A673 (cell line): ENCODE results near the gene MICAL3. TPM values are rescaled to one million over a fixed set of nuclear protein-coding genes. Genes with fewer than 3 reads are reported as not detected.
"Not testable (repeated sequence)": the region's sequence is repeated elsewhere in the genome, so short reads cannot be mapped to it uniquely, and the experiment has no call there.

ENCODE experiments used
- BruUV-seq: library from RNA; stranded (reverse); fragments of 400-500 nt; replicated peaks from 2 replicates; lab custom pipeline; 2021; lab: Mats Ljungman, UMichigan
- CTCF ChIA-PET: fragments of 300-600 bp; sonication (Branson Sonifier 250); formaldehyde crosslinking; loops from one replicate; lab custom pipeline; 2022; ENCODE audit warnings: antibody characterized with exemption; lab: Charles Lee
- POLR2A ChIA-PET: fragments of 300-600 bp; sonication (Branson Sonifier 250); formaldehyde crosslinking; loops from one replicate; lab custom pipeline; 2022; ENCODE audit warnings: antibody characterized with exemption; ENCODE audit not compliant: low non-redundant PET; lab: Charles Lee
- DNase-seq: peaks from one replicate; pipeline ENCODE4 v3.0.0-alpha.2; 2015; ENCODE audit warnings: low spot score
- H3K27ac ChIP-seq: fragments of 200-600 bp; sonication (generic); 2 replicates; pipeline ENCODE4 v1.5.1; 2016; ENCODE audit warnings: mixed run types, low read depth, mild to moderate bottlenecking, mixed read lengths, antibody characterized with exemption, low read length; ENCODE audit not compliant: poor library complexity, severe bottlenecking
- H3K27me3 ChIP-seq: fragments of 200-600 bp; sonication (generic); replicated peaks from 2 replicates; pipeline ENCODE4 v1.6.1; 2017; ENCODE audit warnings: mixed run types, low read depth, mild to moderate bottlenecking, mixed read lengths, antibody characterized with exemption, low read length; ENCODE audit not compliant: insufficient read depth, poor library complexity
- H3K36me3 ChIP-seq: fragments of 200-600 bp; sonication (generic); 2 replicates; pipeline ENCODE4 v1.6.1; 2016; ENCODE audit warnings: mixed run types, mild to moderate bottlenecking, mixed read lengths, antibody characterized with exemption, low read length; ENCODE audit not compliant: insufficient read depth, poor library complexity, severe bottlenecking
- H3K4me1 ChIP-seq: fragments of 200-600 bp; sonication (generic); 2 replicates; pipeline ENCODE4 v1.6.1; 2017; ENCODE audit warnings: mixed run types, mild to moderate bottlenecking, mixed read lengths, antibody characterized with exemption, low read length; ENCODE audit not compliant: insufficient read depth, poor library complexity, severe bottlenecking
- H3K4me3 ChIP-seq: fragments of 200-600 bp; sonication (generic); 2 replicates; pipeline ENCODE4 v1.5.1; 2016; ENCODE audit warnings: low read depth, mixed run types, mild to moderate bottlenecking, mixed read lengths, low read length; ENCODE audit not compliant: poor library complexity, severe bottlenecking
- H3K9me3 ChIP-seq: fragments of 200-600 bp; sonication (generic); 2 replicates; pipeline ENCODE4 v1.6.1; 2016; ENCODE audit warnings: mixed run types, low read depth, mild to moderate bottlenecking, mixed read lengths, antibody characterized with exemption, low read length; ENCODE audit not compliant: poor library complexity, severe bottlenecking
- CTCF ChIP-seq: fragments of 300-800, 200-600 bp; sonication (generic); conservative IDR thresholded peaks from 2 replicates; pipeline ENCODE4 v1.5.1; 2017; ENCODE audit warnings: low read depth, mild to moderate bottlenecking, antibody characterized with exemption, low read length, moderate library complexity, mixed read lengths
- EZH2 ChIP-seq: fragments of 200-600 bp; sonication (generic); IDR thresholded peaks from 2 replicates; pipeline ENCODE4 v1.6.1; 2017; ENCODE audit warnings: borderline replicate concordance, low read depth, mild to moderate bottlenecking, mixed read lengths, antibody characterized with exemption, low read length; ENCODE audit not compliant: poor library complexity, severe bottlenecking
- intact Hi-C: fragments of 100-400 bp; cut with micrococcal nuclease; formaldehyde crosslinking; loops from one replicate; pipeline ENCODE4 v1.10.0; 2022; ENCODE audit not compliant: unreplicated experiment
- total RNA-seq: library from RNA; stranded (reverse); gene quantifications from 2 replicates; pipeline ENCODE4 v1.2.3, GENCODE V29; 2021

The MICAL3 gene
- total RNA-seq, 1 experiment from 2014 or later = 63.6 TPM

- no peak for DNase-seq
- BruUV-seq = no TSS peak
- POLR2A ChIA-PET = no interaction called here
- Histone ChIP-seq H3K27me3 (no peaks in the 10 kb centered on the region), H3K4me3 (no peak overlapping the region), H3K36me3 (no peaks in the 10 kb centered on the region), H3K4me1 (no peaks in the 10 kb centered on the region), H3K27ac (no peak overlapping the region), H3K9me3 (no peaks in the 10 kb centered on the region)
- CTCF ChIA-PET = no interaction called here
- TF ChIP-seq EZH2 (no peak), CTCF (no peak)
- intact Hi-C loops = no loop called here
Measured at GRCh38 chr22:18042685-18043084, 18.3 kb upstream of the MICAL3 start.

GRCh38 chr22:18040898-18041297, 16.5 kb upstream of the MICAL3 start:
- POLR2A ChIA-PET, H3K4me3 ChIP-seq, intact Hi-C loops, H3K27me3 ChIP-seq, CTCF ChIA-PET, BruUV-seq, H3K27ac ChIP-seq, H3K4me1 ChIP-seq, DNase-seq, H3K36me3 ChIP-seq, H3K9me3 ChIP-seq: not testable (repeated sequence)

- no peaks in the 10 kb centered on the region for H3K4me1 ChIP-seq
- intact Hi-C loops = no loop called here
- no peak overlapping the region for H3K27ac ChIP-seq
- no peak for TF ChIP-seq EZH2
- TF ChIP-seq CTCF = no peak
- H3K36me3 ChIP-seq = no peaks in the 10 kb centered on the region
- ChIA-PET CTCF (no interaction called here), POLR2A (no interaction called here)
- no peaks in the 10 kb centered on the region for H3K27me3 ChIP-seq
- H3K9me3 ChIP-seq = no peaks in the 10 kb centered on the region
- no peak for DNase-seq
- H3K4me3 ChIP-seq = no peak overlapping the region
- no TSS peak for BruUV-seq
Measured at GRCh38 chr22:18035751-18036150, 11.4 kb upstream of the MICAL3 start.

- H3K9me3 ChIP-seq = no peaks in the 10 kb centered on the region
- no peaks in the 10 kb centered on the region for H3K27me3 ChIP-seq
- BruUV-seq = no TSS peak
- H3K4me3 ChIP-seq = no peak overlapping the region
- ChIA-PET CTCF (no interaction called here), POLR2A (no interaction called here)
- H3K36me3 ChIP-seq = no peaks in the 10 kb centered on the region
- no peak for TF ChIP-seq CTCF
- no peak for TF ChIP-seq EZH2
- H3K4me1 ChIP-seq = no peaks in the 10 kb centered on the region
- DNase-seq = no peak
- no peak overlapping the region for H3K27ac ChIP-seq
- intact Hi-C loops = no loop called here
Measured at GRCh38 chr22:18034076-18034475, 9.7 kb upstream of the MICAL3 start.
